ENCODE measurements around the gene CAPS. TPM values are rescaled to one million over a fixed set of nuclear protein-coding genes. Genes with fewer than 3 reads are reported as not detected.

Gene CAPS
- total RNA-seq, 1 experiment from 2014 or later, result 7.2 TPM

DNA sequence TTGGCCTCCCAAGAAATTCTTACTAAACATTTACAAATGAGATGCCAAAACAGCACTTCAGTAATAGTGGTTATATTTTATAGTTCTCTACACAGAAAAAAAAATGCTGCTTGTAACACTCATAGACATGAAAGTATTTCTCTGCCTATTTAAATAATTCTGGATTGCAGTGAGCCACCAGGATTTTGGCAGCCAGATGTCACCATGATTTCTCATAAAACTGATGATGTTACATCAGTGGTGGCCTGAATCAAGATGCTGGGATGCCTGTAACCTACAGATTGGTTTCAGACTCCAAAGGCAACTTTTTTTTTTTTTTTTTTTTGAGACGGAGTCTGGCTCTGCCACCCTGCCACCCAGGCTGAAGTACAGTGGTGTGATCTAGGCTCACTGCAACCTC lies 2.7 kb upstream of the CAPS start:
- Mint-ChIP-seq H3K4me3 (ENCODE audit: unreplicated experiment) (no peak overlapping the region), H3K27ac (ENCODE audit: unreplicated experiment) (no peak overlapping the region), H3K4me1 (ENCODE audit: low read depth, unreplicated experiment) (no peaks in the 10 kb centered on the region), H3K27me3 (ENCODE audit: insufficient read depth, unreplicated experiment) (no peaks in the 10 kb centered on the region), H3K36me3 (ENCODE audit: insufficient read depth, unreplicated experiment) (peaks cover 38% of the 10 kb centered on the region), H3K9me3 (ENCODE audit: unreplicated experiment) (no peaks in the 10 kb centered on the region)
- Histone ChIP-seq H3K4me3 (ENCODE audit: low read depth, low read length) (no peak overlapping the region), H3K4me1 (peaks cover 26% of the 10 kb centered on the region), H3K9me3 (no peaks in the 10 kb centered on the region), H3K36me3 (ENCODE audit: control insufficient read depth, insufficient read depth, low read length) (no peaks in the 10 kb centered on the region), H3K27me3 (replicated peaks; ENCODE audit: control insufficient read depth, insufficient read depth, low read length) (no peaks in the 10 kb centered on the region)
- BruUV-seq (replicated peaks), result no TSS peak
- TF ChIP-seq CTCF (IDR thresholded peaks at IDR 0.05; ENCODE audit: insufficient read depth in 1 of 2, low read depth in 1 of 2, low read length in 1 of 2, severe bottlenecking in 1 of 2, unreplicated experiment in 1 of 2), result no peak
- POLR2A ChIA-PET, result no interaction called here
- DNase-seq, result no peak
- CTCF ChIA-PET, result interaction anchor here (0.8 kb wide), 1 partner anchor 107 kb away, joined by 4 read pairs; no protein-coding TSS in a partner anchor
- intact Hi-C loops (cut with micrococcal nuclease; ENCODE audit: unreplicated experiment), result no loop called here

- H3K36me3 ChIP-seq (ENCODE audit: control insufficient read depth, insufficient read depth, low read length), result no peaks in the 10 kb centered on the region
- no peaks in the 10 kb centered on the region for H3K9me3 Mint-ChIP-seq (ENCODE audit: unreplicated experiment)
- H3K27ac Mint-ChIP-seq (ENCODE audit: unreplicated experiment), result peak overlapping the region; percentile 59
- H3K4me3 Mint-ChIP-seq (ENCODE audit: unreplicated experiment), result no peak overlapping the region
- DNase-seq, result no peak
- H3K4me1 Mint-ChIP-seq (ENCODE audit: low read depth, unreplicated experiment), result no peaks in the 10 kb centered on the region
- CTCF ChIA-PET, result no interaction called here
- no peaks in the 10 kb centered on the region for H3K27me3 Mint-ChIP-seq (ENCODE audit: insufficient read depth, unreplicated experiment)
- peaks cover 46% of the 10 kb centered on the region for H3K36me3 Mint-ChIP-seq (ENCODE audit: insufficient read depth, unreplicated experiment)
- no peak overlapping the region for H3K4me3 ChIP-seq (ENCODE audit: low read depth, low read length)
- no peak for TF ChIP-seq CTCF (IDR thresholded peaks at IDR 0.05; ENCODE audit: insufficient read depth in 1 of 2, low read depth in 1 of 2, low read length in 1 of 2, severe bottlenecking in 1 of 2, unreplicated experiment in 1 of 2)
- intact Hi-C loops (cut with micrococcal nuclease; ENCODE audit: unreplicated experiment), result no loop called here
- peaks cover 30% of the 10 kb centered on the region for H3K4me1 ChIP-seq
- POLR2A ChIA-PET, result interaction anchor here (1.0 kb wide), 1 partner anchor 11 kb away, joined by 4 read pairs; the partner anchor contains the start of gene NDUFA11
- H3K27me3 ChIP-seq (replicated peaks; ENCODE audit: control insufficient read depth, insufficient read depth, low read length), result no peaks in the 10 kb centered on the region
- BruUV-seq (replicated peaks), result no TSS peak
- H3K9me3 ChIP-seq, result no peaks in the 10 kb centered on the region
Observed at GRCh38 chr19:5914358-5914774, 312 bp downstream of the CAPS start.

GRCh38 chr19:5914946-5915781 lies 1.1 kb downstream of the CAPS start:
- no peaks in the 10 kb centered on the region for H3K36me3 ChIP-seq (ENCODE audit: control insufficient read depth, insufficient read depth, low read length)
- no peaks in the 10 kb centered on the region for H3K27me3 ChIP-seq (replicated peaks; ENCODE audit: control insufficient read depth, insufficient read depth, low read length)
- no peaks in the 10 kb centered on the region for H3K27me3 Mint-ChIP-seq (ENCODE audit: insufficient read depth, unreplicated experiment)
- no peaks in the 10 kb centered on the region for H3K9me3 Mint-ChIP-seq (ENCODE audit: unreplicated experiment)
- H3K36me3 Mint-ChIP-seq (ENCODE audit: insufficient read depth, unreplicated experiment), result peaks cover 50% of the 10 kb centered on the region
- POLR2A ChIA-PET, result interaction anchor here (1.0 kb wide), 1 partner anchor 11 kb away, joined by 4 read pairs; the partner anchor contains the start of gene NDUFA11
- CTCF ChIA-PET, result no interaction called here
- no TSS peak for BruUV-seq (replicated peaks)
- DNase-seq, result peak; percentile 81 to 83
- H3K4me3 ChIP-seq (ENCODE audit: low read depth, low read length), result no peak overlapping the region
- TF ChIP-seq CTCF (IDR thresholded peaks at IDR 0.05; ENCODE audit: insufficient read depth in 1 of 2, low read depth in 1 of 2, low read length in 1 of 2, severe bottlenecking in 1 of 2, unreplicated experiment in 1 of 2), result no peak
- peaks cover 30% of the 10 kb centered on the region for H3K4me1 ChIP-seq
- H3K4me1 Mint-ChIP-seq (ENCODE audit: low read depth, unreplicated experiment), result no peaks in the 10 kb centered on the region
- intact Hi-C loops (cut with micrococcal nuclease; ENCODE audit: unreplicated experiment), result no loop called here
- peak overlapping the region; percentile 59 for H3K27ac Mint-ChIP-seq (ENCODE audit: unreplicated experiment)
- H3K4me3 Mint-ChIP-seq (ENCODE audit: unreplicated experiment), result peak overlapping the region; percentile 29
- no peaks in the 10 kb centered on the region for H3K9me3 ChIP-seq
